Measurements from ENCODE around the gene ZSWIM7. TPM values are rescaled to one million over a fixed set of nuclear protein-coding genes. Genes with fewer than 3 reads are reported as not detected.
"Not testable (repeated sequence)": the region's sequence is repeated elsewhere in the genome, so short reads cannot be mapped to it uniquely, and the experiment has no call there.

Gene ZSWIM7
- total RNA-seq, 1 donor from 2014 or later, result 16.9 TPM

DNA sequence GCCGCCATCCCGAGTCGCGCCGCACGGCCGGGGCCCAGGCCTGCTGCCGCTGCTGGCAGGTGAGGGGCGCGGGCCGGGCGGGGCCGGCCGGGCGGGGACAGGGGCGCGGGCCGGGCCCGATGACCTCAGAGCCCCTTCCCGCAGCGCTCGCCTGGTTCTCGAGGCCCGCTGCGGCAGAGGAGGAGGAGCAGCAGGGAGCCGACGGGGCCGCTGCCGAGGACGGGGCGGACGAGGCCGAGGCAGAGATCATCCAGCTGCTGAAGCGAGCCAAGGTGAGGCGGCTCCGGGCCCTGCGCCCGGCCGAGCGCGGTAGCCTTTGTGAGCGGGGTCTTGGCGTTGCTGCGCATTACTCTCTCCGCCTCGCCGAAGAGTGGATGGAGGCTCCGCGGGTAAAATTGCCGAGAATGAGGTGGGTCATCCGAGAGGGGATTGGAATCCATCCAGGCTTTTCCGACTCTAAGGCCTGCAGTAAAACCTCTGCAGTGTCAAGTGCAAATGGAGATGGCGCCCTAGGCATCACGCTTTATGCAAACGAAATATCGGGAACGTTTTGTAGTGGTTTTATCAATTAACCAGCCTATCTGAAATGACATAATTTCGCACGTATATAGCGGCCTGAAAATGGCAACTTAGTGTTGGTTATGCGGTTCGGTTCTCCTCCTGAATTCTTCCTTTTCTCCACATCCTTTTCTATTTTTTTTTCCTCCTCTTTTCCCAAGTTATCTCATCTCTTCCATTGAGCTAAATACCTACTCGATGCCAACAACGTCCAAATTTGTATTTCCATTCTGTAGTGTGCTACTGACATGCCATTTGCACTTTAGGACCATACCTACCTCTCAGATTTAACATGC is 697 bp upstream of the ZSWIM7 start:
- TF ChIP-seq, protein P1, sequence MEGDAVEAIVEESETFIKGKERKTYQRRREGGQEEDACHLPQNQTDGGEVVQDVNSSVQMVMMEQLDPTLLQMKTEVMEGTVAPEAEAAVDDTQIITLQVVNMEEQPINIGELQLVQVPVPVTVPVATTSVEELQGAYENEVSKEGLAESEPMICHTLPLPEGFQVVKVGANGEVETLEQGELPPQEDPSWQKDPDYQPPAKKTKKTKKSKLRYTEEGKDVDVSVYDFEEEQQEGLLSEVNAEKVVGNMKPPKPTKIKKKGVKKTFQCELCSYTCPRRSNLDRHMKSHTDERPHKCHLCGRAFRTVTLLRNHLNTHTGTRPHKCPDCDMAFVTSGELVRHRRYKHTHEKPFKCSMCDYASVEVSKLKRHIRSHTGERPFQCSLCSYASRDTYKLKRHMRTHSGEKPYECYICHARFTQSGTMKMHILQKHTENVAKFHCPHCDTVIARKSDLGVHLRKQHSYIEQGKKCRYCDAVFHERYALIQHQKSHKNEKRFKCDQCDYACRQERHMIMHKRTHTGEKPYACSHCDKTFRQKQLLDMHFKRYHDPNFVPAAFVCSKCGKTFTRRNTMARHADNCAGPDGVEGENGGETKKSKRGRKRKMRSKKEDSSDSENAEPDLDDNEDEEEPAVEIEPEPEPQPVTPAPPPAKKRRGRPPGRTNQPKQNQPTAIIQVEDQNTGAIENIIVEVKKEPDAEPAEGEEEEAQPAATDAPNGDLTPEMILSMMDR (conservative IDR thresholded peaks at IDR 0.05; ENCODE audit: low read depth, low read length), result no peak
- peak overlapping the region; percentile 72 for H3K4me3 ChIP-seq (ENCODE audit: low read depth, low read length)
- peak; percentile 7 for DNase-seq (ENCODE audit: low read depth)

DNA sequence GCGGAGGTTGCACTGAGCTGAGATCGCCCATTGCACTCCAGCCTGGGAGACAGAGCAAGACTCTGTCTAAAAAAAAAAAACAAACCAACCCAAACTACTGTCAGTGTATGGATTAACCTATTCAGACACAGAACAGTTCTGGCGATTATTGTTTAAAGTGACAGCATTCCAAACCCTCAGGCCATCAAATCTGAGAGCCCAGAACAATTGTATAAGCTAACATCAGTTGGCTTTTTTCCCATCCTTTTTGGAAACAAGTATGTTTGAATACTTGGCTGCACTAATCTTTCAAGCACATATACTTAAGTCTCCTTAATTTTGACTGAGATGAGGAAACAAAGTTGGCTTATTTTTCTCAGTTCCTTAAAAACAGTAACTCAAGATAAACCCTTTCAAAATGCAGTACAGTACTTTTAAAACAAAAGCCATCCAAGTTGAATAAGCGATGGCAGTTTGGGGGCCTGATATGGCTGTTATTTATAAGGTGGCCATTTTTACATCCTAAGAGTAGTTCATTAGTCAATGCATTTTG is 1.4 kb downstream of the ZSWIM7 start:
- no peak for DNase-seq (ENCODE audit: low read depth)

DNA sequence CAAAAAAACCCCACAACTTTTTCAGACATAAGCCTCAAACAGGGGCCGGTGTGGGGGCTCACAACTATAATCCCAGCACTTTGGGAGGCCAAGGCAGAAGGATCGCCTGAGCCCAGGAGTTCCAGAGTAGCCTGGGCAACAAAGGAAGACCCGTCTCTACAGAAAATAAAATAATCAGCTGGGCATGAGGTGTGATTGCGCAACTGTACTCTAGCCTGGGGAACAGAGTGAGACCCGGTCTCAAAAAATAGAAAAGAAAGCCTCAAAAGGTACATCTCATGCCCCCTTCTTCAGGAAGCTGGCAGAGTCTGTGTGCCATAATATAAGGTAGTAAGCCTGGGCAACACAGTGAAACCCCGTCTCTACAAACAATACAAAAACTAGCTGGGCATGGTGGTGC is 3.2 kb downstream of the ZSWIM7 start:
- H3K4me3 ChIP-seq (ENCODE audit: low read depth, low read length), result no peak overlapping the region
- no peak for DNase-seq (ENCODE audit: low read depth)
- TF ChIP-seq, protein P1 (conservative IDR thresholded peaks at IDR 0.05; ENCODE audit: low read depth, low read length), result no peak

More for the DNA sequence above, 1.4 kb downstream of the ZSWIM7 start:
- TF ChIP-seq, protein P1 (conservative IDR thresholded peaks at IDR 0.05; ENCODE audit: low read depth, low read length), result no peak
- peak overlapping the region; percentile 72 for H3K4me3 ChIP-seq (ENCODE audit: low read depth, low read length)

DNA sequence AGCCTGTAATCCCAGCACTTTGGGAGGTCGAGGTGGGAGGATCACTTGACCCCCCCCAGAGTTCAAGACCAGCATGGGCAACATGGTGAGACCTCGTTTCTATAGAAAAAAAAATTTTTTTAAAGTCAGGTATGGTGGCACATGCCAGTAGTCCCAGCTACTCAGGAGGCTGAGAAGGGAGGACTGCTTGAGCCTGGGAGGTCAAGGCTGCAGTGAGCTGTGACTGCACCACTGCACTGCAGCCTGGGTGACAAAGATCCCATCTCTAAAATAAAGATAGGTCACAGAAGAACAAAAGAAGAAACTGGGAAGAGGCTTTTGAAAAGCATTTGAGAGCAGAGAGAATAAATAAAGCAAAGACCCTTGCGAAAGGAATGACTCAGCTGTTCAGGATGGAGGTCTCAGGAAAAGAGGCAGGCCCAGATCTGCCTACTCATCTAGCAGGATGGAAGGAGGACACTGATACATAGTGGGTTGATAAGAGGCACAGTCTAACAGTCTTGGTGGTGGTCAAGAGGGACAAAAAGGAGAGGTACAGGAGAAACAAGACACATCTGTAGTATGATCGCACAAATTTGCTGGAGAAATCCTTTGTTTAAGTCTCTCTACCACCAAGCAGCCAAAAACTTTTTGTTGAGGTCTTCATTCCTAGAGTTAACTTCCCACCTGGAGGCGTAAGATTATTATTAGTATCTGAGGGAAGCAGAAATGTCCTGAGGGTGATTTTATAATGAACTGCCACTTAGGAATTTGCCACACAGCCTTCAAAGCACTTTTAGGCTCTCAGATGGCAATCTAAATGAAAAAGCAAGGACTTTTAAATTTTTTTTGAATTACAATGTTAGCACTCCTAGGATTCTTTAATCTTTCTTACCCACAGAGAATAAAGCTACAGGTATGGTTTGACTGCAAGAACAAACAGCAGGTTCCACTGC is 17.6 kb downstream of the ZSWIM7 start:
- no peak for DNase-seq (ENCODE audit: low read depth)
- TF ChIP-seq, protein P1 (conservative IDR thresholded peaks at IDR 0.05; ENCODE audit: low read depth, low read length), result no peak
- no peak overlapping the region for H3K4me3 ChIP-seq (ENCODE audit: low read depth, low read length)

DNA sequence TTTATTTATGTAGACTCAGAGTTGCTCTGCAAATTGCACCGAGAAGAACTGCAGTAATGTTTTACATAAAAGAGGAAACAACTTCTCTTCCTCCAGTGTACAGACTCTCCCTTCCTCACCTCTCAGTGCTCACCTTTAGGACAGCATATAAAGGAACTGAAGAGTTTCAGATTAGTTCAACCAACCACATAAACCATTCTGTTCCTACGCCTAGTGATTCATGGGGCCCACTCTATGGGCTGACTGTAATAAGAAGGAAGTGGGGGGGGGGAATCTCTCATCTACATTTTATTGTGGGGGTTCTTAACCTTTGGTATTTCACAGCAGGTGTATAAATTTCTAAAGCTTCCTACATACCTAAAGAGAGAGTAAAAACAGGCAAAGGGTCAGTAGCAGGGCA is 18.3 kb downstream of the ZSWIM7 start:
- no peak overlapping the region for H3K4me3 ChIP-seq (ENCODE audit: low read depth, low read length)
- TF ChIP-seq, protein P1 (conservative IDR thresholded peaks at IDR 0.05; ENCODE audit: low read depth, low read length), result no peak
- DNase-seq (ENCODE audit: low read depth), result no peak

DNA sequence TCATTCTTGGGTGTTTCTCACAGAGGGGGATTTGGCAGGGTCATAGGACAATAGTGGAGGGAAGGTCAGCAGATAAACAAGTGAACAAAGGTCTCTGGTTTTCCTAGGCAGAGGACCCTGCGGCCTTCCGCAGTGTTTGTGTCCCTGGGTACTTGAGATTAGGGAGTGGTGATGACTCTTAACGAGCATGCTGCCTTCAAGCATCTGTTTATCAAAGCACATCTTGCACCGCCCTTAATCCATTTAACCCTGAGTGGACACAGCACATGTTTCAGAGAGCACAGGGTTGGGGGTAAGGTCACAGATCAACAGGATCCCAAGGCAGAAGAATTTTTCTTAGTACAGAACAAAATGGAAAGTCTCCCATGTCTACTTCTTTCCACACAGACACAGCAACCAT is 20.5 kb downstream of the ZSWIM7 start:
- DNase-seq (ENCODE audit: low read depth); H3K4me3 ChIP-seq (ENCODE audit: low read depth, low read length): not testable (repeated sequence)

DNA sequence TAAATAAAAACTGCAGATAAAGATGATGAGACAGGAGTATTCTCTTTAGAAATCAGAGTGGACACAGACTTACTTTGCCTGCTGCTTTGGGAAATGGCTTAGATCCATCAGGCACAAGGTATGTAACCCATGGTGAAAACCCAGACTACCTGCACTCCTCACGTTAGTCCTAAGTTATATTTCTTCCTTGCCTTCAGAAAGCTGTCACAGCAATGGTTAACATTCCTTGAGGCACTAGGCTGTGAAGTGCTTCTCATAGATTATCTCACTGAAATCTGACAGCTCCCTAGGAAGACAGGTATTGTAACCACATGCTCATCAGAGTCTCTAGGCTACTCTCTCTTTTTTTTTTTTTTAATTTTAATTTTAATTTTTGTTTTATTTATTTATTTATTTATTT is 20.9 kb downstream of the ZSWIM7 start:
- TF ChIP-seq, protein P1 (conservative IDR thresholded peaks at IDR 0.05; ENCODE audit: low read depth, low read length), result no peak
- no peak for DNase-seq (ENCODE audit: low read depth)
- H3K4me3 ChIP-seq (ENCODE audit: low read depth, low read length), result no peak overlapping the region
